B cell (primary cell): ENCODE measurements around the gene CFAP100. TPM values are rescaled to one million over a fixed set of nuclear protein-coding genes. Genes with fewer than 3 reads are reported as not detected.

ENCODE experiments used
- ATAC-seq: fragments of 200-7000 bp; cut with Tn5 transposase; one replicate; pipeline ENCODE4 v1.10.0; 2021; ENCODE audit warnings: low read depth, mild to moderate bottlenecking, moderate number of reproducible peaks, moderate library complexity
- CTCF ChIA-PET: fragments of 350-600 bp; sonication (Branson Sonifier 250); formaldehyde crosslinking; loops from one replicate; lab custom pipeline; 2021; ENCODE audit warnings: antibody characterized with exemption, inconsistent platforms; lab: Charles Lee
- POLR2A ChIA-PET: fragments of 350-600 bp; sonication (Branson Sonifier 250); formaldehyde crosslinking; loops from one replicate; lab custom pipeline; 2021; ENCODE audit warnings: antibody characterized with exemption; lab: Charles Lee
- DNase-seq: peaks from one replicate; pipeline ENCODE4 v3.0.0; 2013
- H2AFZ ChIP-seq: 2 replicates; pipeline ENCODE4 v1.6.1; 2012; ENCODE audit warnings: mild to moderate bottlenecking, low read depth, low read length; ENCODE audit not compliant: insufficient read depth, poor library complexity, severe bottlenecking
- H3K27ac ChIP-seq, 2 donors: 1 replicate in 1 of 2; 2 replicates in 1 of 2; pipeline ENCODE4 v1.5.1; 2012 to 2013; ENCODE audit warnings: low read length in 2 of 2, mild to moderate bottlenecking in 2 of 2, moderate library complexity in 1 of 2
- H3K27me3 ChIP-seq, 4 experiments: fragments of 200-600 bp in 1 of 4; sonication (generic) in 1 of 4; replicated peaks in 1 of 4; 1 replicate in 2 of 4; 2 replicates in 2 of 4; pipeline versions ENCODE4 v1.6.1 to v1.7.0; 2013 to 2016; ENCODE audit warnings: low read length in 3 of 4, mild to moderate bottlenecking in 2 of 4, mixed read lengths in 1 of 4, moderate library complexity in 1 of 4; ENCODE audit not compliant: insufficient read depth in 4 of 4, control insufficient read depth in 3 of 4; ENCODE audit errors: control extremely low read depth in 1 of 4
- H3K36me3 ChIP-seq, 2 experiments: replicated peaks in 1 of 2; 1 replicate in 1 of 2; 2 replicates in 1 of 2; pipeline versions ENCODE4 v1.6.1 to v1.7.1; 2013; ENCODE audit warnings: low read length in 1 of 2; ENCODE audit not compliant: insufficient read depth in 2 of 2, control insufficient read depth in 1 of 2; ENCODE audit errors: control extremely low read depth in 1 of 2, extremely low read depth in 1 of 2
- H3K4me1 ChIP-seq, 2 donors: fragments of 200-600 bp in 1 of 2; sonication (generic) in 1 of 2; 1 replicate in 1 of 2; 2 replicates in 1 of 2; pipeline versions ENCODE4 v1.5.1 to v1.6.1; 2013 to 2017; ENCODE audit warnings: low read length in 2 of 2; ENCODE audit not compliant: control insufficient read depth in 2 of 2, insufficient read depth in 2 of 2
- H3K4me2 ChIP-seq: replicated peaks from 2 replicates; pipeline ENCODE3; 2012; ENCODE audit warnings: mild to moderate bottlenecking, low read depth, low read length; ENCODE audit not compliant: poor library complexity, severe bottlenecking
- H3K4me3 ChIP-seq, 5 experiments: fragments of 200-600 bp in 1 of 5; sonication (generic) in 1 of 5; 1 replicate in 3 of 5; 2 replicates in 2 of 5; pipeline versions ENCODE4 v1.5.1 to v1.7.0; 2011 to 2016; ENCODE audit warnings: low read length in 4 of 5, mild to moderate bottlenecking in 4 of 5, low read depth in 2 of 5, control low read depth in 1 of 5, moderate library complexity in 1 of 5; ENCODE audit not compliant: insufficient read depth in 1 of 5; ENCODE audit errors: control extremely low read depth in 1 of 5, extremely low read depth in 1 of 5
- H3K79me2 ChIP-seq: fragments of 200-600 bp; sonication (generic); one replicate; pipeline ENCODE4 v1.6.0; 2016; ENCODE audit warnings: low read length; ENCODE audit not compliant: control insufficient read depth, insufficient read depth
- H3K9ac ChIP-seq: fragments of 200-600 bp; sonication (generic); 2 replicates; pipeline ENCODE4 v1.6.1; 2017; ENCODE audit warnings: mild to moderate bottlenecking, low read length, moderate library complexity
- H3K9me3 ChIP-seq, 3 donors: one replicate each; pipeline versions ENCODE4 v1.6.1 to v1.7.1; 2013; ENCODE audit warnings: low read length in 2 of 3; ENCODE audit not compliant: control insufficient read depth in 2 of 3, insufficient read depth in 1 of 3; ENCODE audit errors: control extremely low read depth in 1 of 3
- H4K20me1 ChIP-seq: 2 replicates; pipeline ENCODE4 v1.6.0; 2012; ENCODE audit warnings: mild to moderate bottlenecking, low read length; ENCODE audit not compliant: insufficient read depth, control insufficient read depth, poor library complexity, severe bottlenecking
- H3K27ac Mint-ChIP-seq: one replicate; pipeline ENCODE4 v1.8.0; 2021; ENCODE audit warnings: mixed read lengths
- H3K27me3 Mint-ChIP-seq: one replicate; pipeline ENCODE4 v1.8.0; 2021; ENCODE audit warnings: mixed read lengths
- H3K4me1 Mint-ChIP-seq: one replicate; pipeline ENCODE4 v1.8.0; 2021; ENCODE audit warnings: mixed read lengths
- H3K4me3 Mint-ChIP-seq: one replicate; pipeline ENCODE4 v1.8.0; 2021; ENCODE audit warnings: mixed read lengths
- H3K9me3 Mint-ChIP-seq: one replicate; pipeline ENCODE4 v1.8.0; 2022; ENCODE audit warnings: mixed read lengths; ENCODE audit not compliant: insufficient read depth
- EZH2 ChIP-seq: IDR thresholded peaks from 2 replicates; pipeline ENCODE4 v1.6.1; 2012; ENCODE audit warnings: borderline replicate concordance, low read depth, mild to moderate bottlenecking, moderate library complexity, low read length; ENCODE audit not compliant: insufficient read depth, poor library complexity, severe bottlenecking
- WGBS: methylation state at CpG from one replicate; pipeline ENCODE4 v1.1.5; 2013; ENCODE audit warnings: missing lambda C conversion rate; ENCODE audit not compliant: insufficient coverage; 5-methylcytosine and 5-hydroxymethylcytosine counted together
- intact Hi-C: fragments of 100-400 bp; cut with micrococcal nuclease; formaldehyde crosslinking; loops from one replicate; pipeline ENCODE4 v1.10.0; 2022
- polyA plus RNA-seq: library from polyadenylated mRNA; depleted of rRNA; stranded (reverse); fragments of >200 nt; gene quantifications from 2 replicates; pipeline ENCODE4 v1.2.3, GENCODE V29; 2012
- total RNA-seq, 2 donors: library from RNA; stranded (reverse); fragments of 120-200 nt in 1 of 2; gene quantifications; 1 replicate in 1 of 2; 2 replicates in 1 of 2; pipeline versions ENCODE4 v1.2.3 to v1.2.4, GENCODE V29; 2013 to 2022
- TF ChIP-seq, protein P1 (sequence below): fragments of 200-600 bp; IDR thresholded peaks from one replicate; pipeline ENCODE4 v1.8.0; 2022; ENCODE audit warnings: antibody characterized with exemption, mild to moderate bottlenecking

Gene CFAP100
- total and polyA plus RNA-seq, 2 donors (not counting 1 experiment from before 2014, with no cell fraction given), result not detected

DNA sequence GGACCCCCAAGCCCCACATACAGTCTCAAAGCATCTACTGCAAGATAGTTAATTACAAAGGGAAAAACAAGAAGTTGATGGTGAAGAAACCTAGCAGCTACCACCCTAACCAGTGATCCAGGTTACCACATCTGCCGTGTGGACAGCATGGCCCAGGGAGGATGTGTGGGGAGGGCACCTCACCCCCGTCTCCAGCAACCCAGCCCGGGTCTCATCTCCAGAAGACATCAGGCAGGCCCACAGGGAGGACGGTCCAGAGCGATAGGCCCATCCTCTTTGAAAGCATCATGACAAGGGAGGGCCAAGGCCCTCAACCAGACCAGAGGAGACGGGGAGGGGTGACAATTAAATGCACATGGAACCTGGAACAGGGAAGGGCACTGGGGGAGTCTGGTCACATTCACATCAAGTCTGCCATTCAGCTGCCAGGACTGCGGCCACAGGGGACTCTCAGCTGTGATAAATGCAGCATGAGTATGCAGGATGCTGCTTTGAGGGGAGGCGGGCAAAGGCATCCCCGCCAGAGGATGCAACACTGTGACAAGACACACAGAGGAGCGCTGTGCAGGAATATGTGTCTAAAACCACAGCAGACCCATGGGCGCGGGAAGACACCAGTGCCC, 62.2 kb downstream of the CFAP100 start:
- no peak overlapping the region for H3K27ac Mint-ChIP-seq
- H3K79me2 ChIP-seq, result peaks cover 43% of the 10 kb centered on the region

DNA sequence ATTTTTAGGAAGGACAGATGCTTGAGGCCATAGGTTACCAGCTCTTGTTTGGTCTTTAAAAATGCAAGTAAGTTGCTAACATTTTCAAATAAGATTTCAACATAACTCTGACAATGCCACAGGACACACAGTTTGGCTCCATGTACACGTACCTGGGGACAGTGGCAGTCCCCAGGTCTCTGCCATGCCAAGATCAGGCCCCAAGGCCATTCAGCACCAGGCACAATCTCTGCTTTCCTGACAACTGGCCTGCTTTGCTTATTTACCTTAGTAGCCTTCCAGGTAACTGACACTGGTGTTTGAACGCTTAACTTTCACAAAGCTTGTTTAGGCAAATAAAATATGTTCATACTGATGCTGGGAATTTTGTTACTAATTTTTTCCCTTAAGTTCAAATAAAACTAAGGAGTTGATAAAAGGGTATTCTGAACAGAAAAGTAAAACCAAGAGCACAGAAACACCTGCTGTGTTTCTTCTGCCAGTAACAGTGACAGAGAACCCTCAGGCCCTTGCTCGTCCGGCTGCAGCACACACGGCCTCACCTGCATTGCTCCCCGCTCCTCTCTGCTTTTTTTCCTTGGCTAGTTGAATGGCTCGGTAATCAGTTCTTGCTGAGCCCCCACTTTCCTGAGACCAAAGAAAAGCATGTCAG, 64.5 kb downstream of the CFAP100 start:
- H3K79me2 ChIP-seq, result peaks cover 51% of the 10 kb centered on the region
- H3K27me3 Mint-ChIP-seq, result no peaks in the 10 kb centered on the region

More for the DNA sequence above, 62.2 kb downstream of the CFAP100 start:
- no peak overlapping the region for H2AFZ ChIP-seq
- Mint-ChIP-seq H3K4me1 (no peaks in the 10 kb centered on the region), H3K4me3 (no peak overlapping the region), H3K9me3 (no peaks in the 10 kb centered on the region), H3K27me3 (no peaks in the 10 kb centered on the region)
- no peak overlapping the region for H3K27ac ChIP-seq
- H3K9me3 ChIP-seq, result no peaks in the 10 kb centered on the region
- H4K20me1 ChIP-seq, result peaks cover 88% of the 10 kb centered on the region
- ChIA-PET CTCF (no interaction called here), POLR2A (no interaction called here)
- TF ChIP-seq, protein P1, sequence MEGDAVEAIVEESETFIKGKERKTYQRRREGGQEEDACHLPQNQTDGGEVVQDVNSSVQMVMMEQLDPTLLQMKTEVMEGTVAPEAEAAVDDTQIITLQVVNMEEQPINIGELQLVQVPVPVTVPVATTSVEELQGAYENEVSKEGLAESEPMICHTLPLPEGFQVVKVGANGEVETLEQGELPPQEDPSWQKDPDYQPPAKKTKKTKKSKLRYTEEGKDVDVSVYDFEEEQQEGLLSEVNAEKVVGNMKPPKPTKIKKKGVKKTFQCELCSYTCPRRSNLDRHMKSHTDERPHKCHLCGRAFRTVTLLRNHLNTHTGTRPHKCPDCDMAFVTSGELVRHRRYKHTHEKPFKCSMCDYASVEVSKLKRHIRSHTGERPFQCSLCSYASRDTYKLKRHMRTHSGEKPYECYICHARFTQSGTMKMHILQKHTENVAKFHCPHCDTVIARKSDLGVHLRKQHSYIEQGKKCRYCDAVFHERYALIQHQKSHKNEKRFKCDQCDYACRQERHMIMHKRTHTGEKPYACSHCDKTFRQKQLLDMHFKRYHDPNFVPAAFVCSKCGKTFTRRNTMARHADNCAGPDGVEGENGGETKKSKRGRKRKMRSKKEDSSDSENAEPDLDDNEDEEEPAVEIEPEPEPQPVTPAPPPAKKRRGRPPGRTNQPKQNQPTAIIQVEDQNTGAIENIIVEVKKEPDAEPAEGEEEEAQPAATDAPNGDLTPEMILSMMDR, result no peak
- TF ChIP-seq EZH2, result no peak
- intact Hi-C loops, result no loop called here
- no peak overlapping the region for H3K9ac ChIP-seq
- 89% methylated on average over 11 of the region's 12 CpGs for WGBS
- no peak overlapping the region for H3K4me2 ChIP-seq
- no peaks in the 10 kb centered on the region for H3K27me3 ChIP-seq
- H3K4me1 ChIP-seq, result no peaks in the 10 kb centered on the region
- peaks cover 9 to 80% of the 10 kb centered on the region in 2 experiments for H3K36me3 ChIP-seq
- H3K4me3 ChIP-seq, result no peak overlapping the region
- DNase-seq, result no peak
- no peak for ATAC-seq

More for the DNA sequence above, 64.5 kb downstream of the CFAP100 start:
- ATAC-seq (no peak), DNase-seq (no peak)
- Histone ChIP-seq H3K9me3 (no peaks in the 10 kb centered on the region), H3K36me3 (peaks cover 19 to 89% of the 10 kb centered on the region in 2 experiments), H3K4me3 (no peak overlapping the region), H3K4me2 (no peak overlapping the region), H3K4me1 (no peaks in the 10 kb centered on the region), H3K9ac (no peak overlapping the region), H4K20me1 (peaks cover 90% of the 10 kb centered on the region), H3K27me3 (no peaks in the 10 kb centered on the region), H3K27ac (no peak overlapping the region), H2AFZ (no peak overlapping the region)
- POLR2A ChIA-PET, result no interaction called here
- Mint-ChIP-seq H3K4me1 (no peaks in the 10 kb centered on the region), H3K9me3 (no peaks in the 10 kb centered on the region), H3K4me3 (no peak overlapping the region), H3K27ac (no peak overlapping the region)
- intact Hi-C loops, result no loop called here
- WGBS, result 97% methylated on average over 6 of the region's 7 CpGs
- CTCF ChIA-PET, result no interaction called here
- TF ChIP-seq, protein P1, result no peak
- TF ChIP-seq EZH2, result no peak
